Esophagus squamous epithelium (tissue), 4 donors: ENCODE results near the gene CD276.

ENCODE experiments used
- POLR2A ChIP-seq, 4 donors: fragments of 450-650 bp; IDR thresholded peaks; one replicate each; pipeline ENCODE4 v1.6.1; 2017; ENCODE audit warnings: antibody characterized with exemption in 4 of 4, mild to moderate bottlenecking in 4 of 4, moderate library complexity in 3 of 4
- TF ChIP-seq, protein P1 (sequence below), 6 experiments: fragments of 450-650 bp in 4 of 6; fragments of 200-600 bp in 2 of 6; sonication (generic) in 2 of 6; IDR thresholded peaks; one replicate each; pipeline ENCODE4 v1.5.1; 2016 to 2019; ENCODE audit warnings: antibody characterized with exemption in 6 of 6, mild to moderate bottlenecking in 4 of 6, moderate library complexity in 4 of 6

GRCh38 chr15:73711526-73711925 lies 27.3 kb downstream of the CD276 start:
- no peak for TF ChIP-seq POLR2A (IDR thresholded peaks at IDR 0.05)
- TF ChIP-seq, protein P1, sequence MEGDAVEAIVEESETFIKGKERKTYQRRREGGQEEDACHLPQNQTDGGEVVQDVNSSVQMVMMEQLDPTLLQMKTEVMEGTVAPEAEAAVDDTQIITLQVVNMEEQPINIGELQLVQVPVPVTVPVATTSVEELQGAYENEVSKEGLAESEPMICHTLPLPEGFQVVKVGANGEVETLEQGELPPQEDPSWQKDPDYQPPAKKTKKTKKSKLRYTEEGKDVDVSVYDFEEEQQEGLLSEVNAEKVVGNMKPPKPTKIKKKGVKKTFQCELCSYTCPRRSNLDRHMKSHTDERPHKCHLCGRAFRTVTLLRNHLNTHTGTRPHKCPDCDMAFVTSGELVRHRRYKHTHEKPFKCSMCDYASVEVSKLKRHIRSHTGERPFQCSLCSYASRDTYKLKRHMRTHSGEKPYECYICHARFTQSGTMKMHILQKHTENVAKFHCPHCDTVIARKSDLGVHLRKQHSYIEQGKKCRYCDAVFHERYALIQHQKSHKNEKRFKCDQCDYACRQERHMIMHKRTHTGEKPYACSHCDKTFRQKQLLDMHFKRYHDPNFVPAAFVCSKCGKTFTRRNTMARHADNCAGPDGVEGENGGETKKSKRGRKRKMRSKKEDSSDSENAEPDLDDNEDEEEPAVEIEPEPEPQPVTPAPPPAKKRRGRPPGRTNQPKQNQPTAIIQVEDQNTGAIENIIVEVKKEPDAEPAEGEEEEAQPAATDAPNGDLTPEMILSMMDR (IDR thresholded peaks at IDR 0.05), result no peak
